ENCODE measurements around the gene MBD3L1.

MBD3L1 gene

DNA sequence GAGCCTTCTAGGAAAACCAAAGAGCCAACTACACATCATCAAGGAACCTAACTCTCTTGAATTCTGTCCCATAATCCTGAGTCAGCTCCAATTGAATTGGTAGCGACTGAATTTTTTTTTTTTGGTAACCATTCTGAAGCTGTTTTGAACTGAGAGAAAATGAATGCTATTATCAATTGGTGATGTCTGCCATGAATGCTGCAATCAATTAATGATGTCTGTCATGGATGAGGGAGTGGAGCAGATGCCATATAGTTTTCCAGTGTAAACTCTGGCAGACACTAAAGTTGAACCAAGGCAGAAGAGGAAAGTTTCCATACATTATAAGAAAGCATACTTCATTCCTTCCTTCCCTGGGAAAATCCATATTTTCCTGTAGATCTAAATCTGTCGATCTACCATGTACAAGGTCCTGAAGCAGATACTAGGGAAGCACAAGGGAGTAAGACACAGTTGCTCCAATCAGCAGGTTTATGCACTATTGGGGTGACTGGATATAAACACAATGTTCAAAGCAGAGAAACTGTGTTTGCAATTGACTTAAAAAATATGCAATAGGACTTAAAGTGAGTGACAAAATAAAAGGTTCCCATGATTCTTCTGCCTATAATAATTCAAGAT is 48.8 kb downstream of the MBD3L1 start:
- DNase-seq (ENCODE audit: low read depth in 2 of 2): no peak

DNA sequence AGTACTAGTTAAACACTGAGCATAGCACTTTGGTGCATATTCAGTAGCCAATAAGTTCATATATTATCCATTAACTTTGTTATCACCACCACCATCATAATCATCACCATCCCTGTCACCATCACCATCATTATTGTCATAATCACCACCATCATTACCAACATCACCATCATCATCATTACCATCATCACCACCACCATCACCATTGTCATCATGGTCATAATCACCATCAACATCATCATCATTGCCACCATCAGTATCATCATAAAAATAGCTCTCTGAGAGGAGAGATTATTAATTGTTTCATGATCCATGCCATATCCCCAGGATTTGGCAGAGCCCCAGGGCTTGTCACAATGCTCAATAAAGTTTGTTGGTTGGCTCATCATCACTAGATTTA is 49.3 kb downstream of the MBD3L1 start:
- no peak for DNase-seq (ENCODE audit: low read depth in 2 of 2)

DNA sequence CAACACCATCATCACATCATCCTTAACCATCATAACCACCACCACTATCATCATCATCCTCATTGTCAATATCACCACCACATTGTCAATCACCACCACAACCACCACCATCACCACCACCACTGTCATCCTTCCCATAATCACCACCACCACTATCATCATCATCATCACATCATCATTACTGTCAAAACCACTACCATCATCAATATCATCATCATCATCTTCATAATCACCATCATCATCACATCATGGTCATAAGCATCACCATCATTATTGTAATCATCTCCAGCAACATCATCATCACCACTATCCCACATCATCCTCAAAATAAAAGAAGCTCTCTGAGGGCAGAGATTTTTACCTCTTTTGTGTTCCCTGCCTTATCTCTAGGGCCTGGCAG is 52.2 kb downstream of the MBD3L1 start:
- no peak for DNase-seq (ENCODE audit: low read depth in 2 of 2)

DNA sequence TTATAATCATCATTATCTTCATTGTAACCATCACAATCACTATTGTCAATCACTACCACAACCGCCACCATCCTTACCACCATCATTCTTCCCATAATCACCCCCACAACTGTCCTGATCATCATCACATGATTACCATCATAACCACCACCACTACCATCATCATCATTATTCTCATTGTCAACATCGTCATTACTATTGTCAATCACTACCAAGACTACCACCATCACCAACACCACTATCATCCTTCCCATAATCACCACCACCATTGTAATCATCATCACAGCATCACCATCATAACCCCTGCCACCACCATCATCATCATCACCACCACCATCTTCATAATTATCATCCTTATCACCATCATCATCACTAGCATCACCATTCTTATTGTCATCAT is 55.2 kb downstream of the MBD3L1 start:
- no peak for DNase-seq (ENCODE audit: low read depth in 2 of 2)

DNA sequence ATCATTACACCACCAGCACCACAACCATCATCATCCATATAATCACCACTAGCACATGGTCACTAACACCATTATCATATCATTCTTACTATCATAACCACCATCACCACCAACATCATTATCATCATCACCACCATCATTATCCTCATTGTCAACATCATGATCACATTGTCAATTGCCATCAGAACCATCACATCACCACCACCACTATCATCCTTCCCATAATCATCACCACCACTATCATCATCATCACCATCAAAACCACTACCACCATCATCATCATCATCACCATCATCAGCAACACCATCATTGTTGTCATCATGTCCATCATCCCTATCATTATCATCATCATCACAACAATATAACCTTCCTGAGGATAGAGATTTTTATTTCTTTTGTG is 58.1 kb downstream of the MBD3L1 start:
- DNase-seq (ENCODE audit: low read depth in 2 of 2): no peak

Measured in fibroblast of skin of left quadriceps (primary cell).